ENCODE measurements around the gene HIPK2. TPM values are rescaled to one million over a fixed set of nuclear protein-coding genes. Genes with fewer than 3 reads are reported as not detected.

HIPK2 gene
- polyA plus RNA-seq, 4 donors = 88.4 to 98.6 (median 97.0) TPM

DNA sequence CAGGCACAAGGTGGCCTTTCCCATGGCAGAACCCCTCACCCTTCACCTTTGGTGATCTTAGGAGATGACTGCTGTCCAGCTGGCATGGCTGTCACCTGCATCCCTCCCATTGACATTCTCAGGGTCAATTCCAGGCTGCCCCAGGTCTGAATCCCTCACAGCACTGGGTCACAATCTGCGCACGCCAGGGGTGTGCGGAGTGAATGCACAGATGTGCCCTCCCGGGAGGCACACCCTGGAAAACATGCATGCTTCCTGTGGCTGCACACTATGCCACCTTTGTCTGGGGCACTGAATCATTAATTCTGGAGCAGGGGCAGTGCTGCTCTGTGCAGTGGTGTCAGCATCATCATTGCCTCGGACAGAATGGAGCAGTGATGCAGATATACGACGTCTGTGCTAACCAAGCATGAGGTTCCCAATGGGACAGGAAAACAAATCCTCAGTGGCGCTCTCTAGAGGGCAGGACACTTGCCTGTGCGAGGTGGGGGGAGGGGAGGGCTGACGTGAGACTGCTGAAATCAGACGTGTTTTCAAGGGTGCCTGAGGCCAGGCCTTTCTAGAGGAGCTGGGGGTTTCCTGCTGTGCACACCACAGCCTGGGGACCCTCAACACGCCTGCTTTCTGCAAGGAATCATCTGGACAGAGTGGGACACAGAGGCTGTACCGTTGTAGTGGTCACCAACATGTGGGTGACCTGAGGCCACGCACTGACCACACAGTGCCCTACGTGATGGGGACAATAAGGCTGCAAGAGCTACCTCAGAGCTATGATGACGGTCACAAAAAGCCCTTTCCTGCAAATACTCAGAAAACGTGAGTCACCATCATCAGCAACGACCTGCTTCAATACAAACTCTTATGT is 77.9 kb downstream of the HIPK2 start:
- DNase-seq (ENCODE audit: low read depth in 4 of 4, low spot score in 3 of 4) = no peak

GRCh38 chr7:139698844-139699243 is 79.0 kb downstream of the HIPK2 start:
- no peak for DNase-seq (ENCODE audit: low read depth in 4 of 4, low spot score in 3 of 4)

- DNase-seq (ENCODE audit: low read depth in 4 of 4, low spot score in 3 of 4) = no peak
These were observed 79.5 kb downstream of the HIPK2 start for GRCh38 chr7:139698278-139698677.

DNA sequence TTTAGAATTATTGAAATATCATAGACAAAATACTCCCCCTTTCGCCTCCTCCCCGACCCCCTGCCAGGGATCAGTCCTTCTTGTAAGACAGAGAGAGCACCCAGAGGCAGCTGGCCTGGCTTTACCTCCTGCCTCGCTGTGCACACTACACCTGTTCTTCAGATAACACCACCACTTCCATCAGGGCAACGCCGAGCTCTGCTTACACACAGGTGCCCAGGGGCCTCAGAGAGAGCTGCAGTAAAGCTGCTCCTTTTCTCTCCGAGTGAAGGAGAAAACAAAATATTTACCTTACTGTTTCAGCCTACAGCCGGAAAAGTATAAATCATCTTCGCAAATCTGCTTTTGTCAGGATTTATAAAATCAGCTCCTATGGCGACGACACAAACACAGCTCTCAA is 80.7 kb downstream of the HIPK2 start:
- no peak for DNase-seq (ENCODE audit: low read depth in 4 of 4, low spot score in 3 of 4)

- no peak for DNase-seq (ENCODE audit: low read depth in 4 of 4, low spot score in 3 of 4)
These were observed 81.2 kb downstream of the HIPK2 start for GRCh38 chr7:139696552-139696951.

- DNase-seq (ENCODE audit: low read depth in 4 of 4, low spot score in 3 of 4) = no peak
These were observed 82.2 kb downstream of the HIPK2 start for GRCh38 chr7:139695588-139695987.

DNA sequence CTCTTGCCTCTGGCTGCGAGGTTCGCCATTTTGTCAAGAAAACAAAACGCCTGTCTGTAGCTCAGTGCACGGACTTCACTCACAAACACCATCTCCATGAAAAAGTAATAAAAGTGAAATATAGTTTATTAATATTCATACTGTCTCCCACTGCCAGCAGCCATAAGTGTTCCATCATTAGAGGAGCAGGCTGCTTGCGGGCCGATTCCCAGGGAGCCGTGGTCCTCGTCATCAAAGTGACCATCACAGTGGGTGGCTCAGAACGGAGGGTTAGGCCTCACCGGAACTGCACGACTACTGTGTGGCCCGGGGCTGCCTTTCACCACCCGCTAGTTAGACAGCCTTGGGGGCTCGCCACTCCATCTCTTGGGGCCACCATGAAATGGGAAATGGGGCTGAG is 82.7 kb downstream of the HIPK2 start:
- no peak for DNase-seq (ENCODE audit: low read depth in 4 of 4, low spot score in 3 of 4)

DNA sequence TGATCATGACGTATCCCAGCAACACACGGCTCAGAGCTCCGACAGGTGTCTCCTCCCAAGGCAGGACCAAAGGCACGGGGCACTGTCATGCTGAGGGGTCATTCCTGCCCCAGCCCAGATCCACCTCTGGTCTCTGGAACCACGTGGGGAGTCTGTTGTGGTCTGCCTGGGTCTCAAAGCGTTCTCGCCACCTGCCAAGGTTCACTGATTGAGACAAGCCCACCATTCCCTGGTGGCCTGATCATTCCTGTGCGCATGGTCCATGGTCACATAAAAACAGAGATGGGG is 83.5 kb downstream of the HIPK2 start:
- DNase-seq (ENCODE audit: low read depth in 4 of 4, low spot score in 3 of 4) = no peak

DNA sequence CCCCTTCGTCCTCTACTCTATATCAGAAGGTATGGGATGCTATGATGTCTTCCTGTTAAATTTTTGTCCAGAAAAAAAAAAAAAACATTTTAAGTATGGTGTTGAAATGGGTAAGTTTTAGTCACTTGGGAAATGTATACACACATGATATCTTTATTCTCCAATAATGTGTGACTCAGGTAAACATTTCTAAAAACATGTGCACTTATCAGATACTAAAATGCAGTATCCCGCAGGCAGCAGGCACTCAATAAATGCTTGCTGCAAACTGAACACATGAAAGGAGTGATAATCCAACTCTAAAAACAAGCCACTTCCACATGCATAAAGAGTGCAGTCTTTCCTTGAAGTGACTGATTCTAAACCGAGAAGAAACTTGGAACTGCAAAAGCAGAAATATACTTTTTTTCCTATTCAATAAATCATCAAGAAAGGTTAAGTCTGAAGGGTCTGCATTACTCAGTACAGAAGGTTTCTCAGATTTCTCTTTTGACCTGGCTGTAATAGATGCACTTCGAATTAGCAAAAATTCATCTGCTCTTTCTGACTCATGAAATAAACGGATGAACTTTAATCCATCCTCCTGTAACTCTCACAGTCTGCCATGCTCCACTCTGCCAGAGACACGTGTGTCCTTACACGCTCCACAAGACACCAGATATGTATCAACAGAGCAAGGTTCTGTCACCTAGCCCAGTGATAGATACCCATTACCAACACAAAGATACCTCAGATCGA is 84.0 kb downstream of the HIPK2 start:
- DNase-seq (ENCODE audit: low read depth in 4 of 4, low spot score in 3 of 4) = no peak

DNA sequence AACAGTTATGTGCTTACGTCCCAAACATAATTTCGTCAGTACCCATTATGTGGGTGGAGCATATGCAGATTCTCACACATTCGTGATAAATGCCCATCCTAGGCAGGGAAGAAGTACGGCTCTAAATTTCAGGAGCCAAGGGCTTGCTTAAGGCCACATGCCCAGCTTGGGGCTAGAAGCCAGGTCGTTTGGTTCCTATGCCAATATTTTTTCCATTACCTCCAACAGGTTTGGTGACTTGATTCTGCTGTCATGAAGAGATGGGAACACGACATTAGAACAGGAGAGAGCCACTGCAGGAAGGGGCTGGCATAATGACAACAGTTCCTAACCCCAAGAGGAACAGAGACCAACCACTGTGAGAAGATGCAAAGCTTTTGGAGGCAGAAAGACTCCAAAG is 85.1 kb downstream of the HIPK2 start:
- DNase-seq (ENCODE audit: low read depth in 4 of 4, low spot score in 3 of 4) = no peak

DNA sequence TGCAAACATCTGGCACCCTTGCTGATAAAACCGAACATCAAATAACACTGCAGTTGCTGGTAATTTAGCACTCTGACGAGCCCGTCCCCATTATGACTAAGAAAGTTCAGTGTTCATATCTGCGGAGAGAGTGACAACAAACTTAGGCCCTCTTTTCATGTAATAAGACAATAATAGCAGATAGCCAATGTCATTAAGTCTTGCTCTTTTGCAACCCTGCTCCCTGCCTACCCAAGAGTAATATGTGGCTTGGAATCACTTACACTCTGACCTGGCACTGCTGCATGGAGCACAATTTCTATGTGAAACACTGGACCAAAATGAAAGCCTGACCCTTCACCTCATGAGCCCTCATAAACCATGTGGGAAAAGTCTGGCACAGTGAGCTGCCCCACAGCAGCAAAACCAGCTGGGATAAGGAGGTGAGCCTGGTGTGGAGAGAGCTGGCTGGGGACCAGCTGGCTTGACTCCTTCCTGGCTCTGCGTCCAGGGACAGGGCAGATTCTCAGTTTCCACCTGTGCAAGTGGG is 86.5 kb downstream of the HIPK2 start:
- DNase-seq (ENCODE audit: low read depth in 4 of 4, low spot score in 3 of 4) = no peak

DNA sequence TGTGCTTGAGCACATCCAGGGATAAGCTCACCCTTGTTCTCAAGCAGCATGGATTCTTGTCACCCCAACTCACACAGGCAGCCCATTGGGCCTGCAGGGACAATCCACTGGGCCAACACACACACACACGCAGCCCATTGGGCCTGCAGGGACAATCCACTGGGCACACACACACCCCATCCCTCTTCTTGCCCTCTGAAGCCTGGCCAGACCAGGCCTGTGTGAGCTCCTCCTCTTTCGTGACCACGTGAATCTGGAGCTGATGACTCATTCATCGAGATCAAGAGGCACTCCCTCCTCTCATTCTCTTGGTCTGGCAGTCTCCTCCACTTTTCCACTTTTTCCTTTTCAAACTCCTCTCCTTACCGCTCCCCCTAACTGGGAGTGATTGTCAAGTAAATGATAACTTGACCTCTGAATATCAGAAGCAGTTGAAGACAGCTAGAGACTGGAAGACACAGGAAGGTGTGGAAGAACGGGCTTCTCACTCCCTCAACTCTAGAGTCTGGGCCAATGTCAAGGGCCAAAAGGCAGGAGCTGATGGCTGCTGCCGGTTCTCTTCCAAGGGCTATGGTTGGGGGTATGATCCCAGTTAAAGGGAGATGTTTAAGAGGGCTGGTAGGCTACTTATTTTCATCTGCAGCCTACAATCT is 89.7 kb downstream of the HIPK2 start:
- no peak for DNase-seq (ENCODE audit: low read depth in 4 of 4, low spot score in 3 of 4)

DNA sequence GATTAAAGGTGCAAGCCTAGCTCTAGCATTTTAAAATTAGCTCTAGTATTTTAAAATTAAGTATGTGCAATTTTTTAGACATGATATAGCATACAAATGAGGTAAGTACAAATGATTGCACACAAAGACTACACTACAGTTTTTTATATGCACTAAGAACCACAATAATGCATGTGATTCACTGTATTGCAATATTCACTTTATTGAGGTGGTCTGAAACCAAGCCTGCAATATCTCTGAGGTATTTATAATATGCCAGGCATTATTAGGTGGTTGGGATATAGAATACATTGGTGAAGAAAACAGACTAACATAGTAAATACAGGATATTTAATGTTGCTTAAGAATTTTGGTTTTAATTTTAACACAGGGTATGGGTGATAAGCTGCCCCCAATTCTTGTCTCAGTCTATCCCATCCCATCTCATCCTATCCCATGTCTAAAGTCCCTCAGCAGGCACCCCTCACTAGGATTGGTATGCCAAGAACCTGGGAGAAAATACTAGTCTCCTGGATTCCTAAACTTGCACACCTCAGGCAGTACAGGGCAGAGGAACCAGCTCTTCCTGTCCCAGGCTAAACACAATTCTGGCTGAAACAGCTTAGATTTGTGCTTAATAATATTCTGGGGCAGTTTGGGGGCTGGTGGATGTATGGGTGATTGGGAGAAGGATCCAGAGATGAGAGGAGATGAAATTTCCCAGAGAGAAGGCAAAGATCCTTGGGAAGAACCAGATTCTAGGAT is 90.4 kb downstream of the HIPK2 start:
- no peak for DNase-seq (ENCODE audit: low read depth in 4 of 4, low spot score in 3 of 4)

DNA sequence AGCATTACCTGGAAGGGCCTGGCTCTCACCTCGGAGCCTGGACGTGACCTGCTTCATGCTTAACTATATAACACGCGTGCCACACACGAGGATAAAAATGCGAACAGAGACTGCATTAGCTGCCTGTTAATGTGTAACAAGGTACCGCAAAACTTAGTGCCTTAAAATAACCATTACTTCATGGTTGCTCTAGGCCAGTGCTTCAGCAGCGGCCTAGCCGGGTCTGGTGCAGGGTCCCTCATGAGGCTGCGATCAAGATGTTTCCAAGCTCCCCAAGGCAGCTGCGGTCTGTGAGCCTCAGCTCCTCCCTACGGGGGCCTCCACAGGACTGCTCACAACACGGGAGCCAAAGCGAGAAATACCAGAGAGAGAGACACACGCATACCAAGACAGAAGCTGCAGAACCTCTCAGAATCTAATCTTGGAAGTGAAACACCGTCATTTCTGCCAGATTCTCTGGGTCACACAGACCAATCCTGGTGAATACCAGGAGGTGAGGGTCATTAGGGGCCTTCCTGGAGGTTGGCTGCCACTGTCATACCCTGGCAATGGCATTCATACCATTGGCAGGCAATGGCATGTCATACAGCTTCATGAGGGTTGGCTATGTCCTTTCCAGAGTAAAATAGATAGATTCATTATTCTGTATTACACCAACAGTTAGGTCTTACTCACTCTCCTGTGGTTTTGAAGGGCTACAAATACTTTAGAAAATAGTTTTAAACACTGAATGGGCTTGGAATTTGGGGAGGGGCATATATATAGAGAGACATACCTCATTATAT is 94.5 kb downstream of the HIPK2 start:
- DNase-seq (ENCODE audit: low read depth in 4 of 4, low spot score in 3 of 4) = no peak

- DNase-seq (ENCODE audit: low read depth in 4 of 4, low spot score in 3 of 4) = no peak
These were observed 95.4 kb downstream of the HIPK2 start for GRCh38 chr7:139682136-139683013.

DNA sequence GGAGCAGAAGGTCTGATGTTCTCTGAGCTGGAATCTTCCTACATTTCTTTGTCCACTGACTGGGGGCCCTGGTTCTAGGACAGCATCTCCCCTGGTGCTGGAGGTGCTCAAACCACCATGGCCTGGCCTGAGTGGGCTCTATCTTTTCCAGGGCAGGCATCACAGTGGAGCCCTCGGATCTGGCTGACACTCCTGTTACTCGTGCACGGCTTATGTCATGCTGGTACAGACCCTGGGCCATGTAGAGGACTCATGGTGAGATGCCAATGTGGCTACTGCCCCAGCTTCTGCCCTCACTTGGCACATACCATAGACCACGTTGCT is 96.0 kb downstream of the HIPK2 start:
- DNase-seq (ENCODE audit: low read depth in 4 of 4, low spot score in 3 of 4) = no peak

DNA sequence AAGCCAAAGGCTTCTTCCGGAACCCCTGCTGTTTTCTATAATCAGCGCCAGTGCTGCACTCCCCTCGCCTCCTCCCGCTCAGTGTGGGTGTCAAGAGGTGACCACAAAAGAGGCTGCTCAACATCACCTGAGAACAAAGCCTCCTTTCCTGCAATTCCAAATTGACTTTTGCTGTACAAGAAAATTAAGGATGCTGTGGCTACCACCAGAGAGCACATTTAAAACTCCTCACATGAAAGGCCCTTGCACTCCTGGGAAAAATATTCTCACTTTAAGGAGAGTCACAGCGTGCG is 96.4 kb downstream of the HIPK2 start:
- DNase-seq (ENCODE audit: low read depth in 4 of 4, low spot score in 3 of 4) = no peak

GRCh38 chr7:139680676-139681462 is 96.9 kb downstream of the HIPK2 start:
- no peak for DNase-seq (ENCODE audit: low read depth in 4 of 4, low spot score in 3 of 4)
